Fibroblast of upper back skin (primary cell): ENCODE results near the gene C1QL2.

Source experiments
- DNase-seq: peaks from one replicate; pipeline ENCODE4 v3.0.0-alpha.2; 2013

C1QL2 gene

DNA sequence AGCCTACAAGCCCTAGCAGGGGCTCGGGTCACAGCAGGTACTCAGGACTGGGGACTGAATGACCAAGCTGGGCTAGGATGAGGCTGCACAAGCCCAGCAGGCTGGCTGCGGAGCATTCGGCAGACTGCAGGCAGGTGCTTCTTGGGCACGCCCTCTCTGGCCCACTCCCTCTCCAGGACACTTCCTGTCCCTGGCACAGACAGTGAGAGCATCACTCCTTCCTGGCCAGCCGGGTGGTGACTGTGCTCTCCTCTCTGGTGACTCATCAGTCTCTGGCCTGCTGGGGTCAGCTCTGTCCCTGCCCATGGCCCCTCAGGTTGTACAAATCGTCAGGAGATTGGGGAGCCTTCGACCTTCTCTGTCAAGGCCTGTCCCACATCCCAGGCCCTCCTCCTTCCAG is 22.5 kb downstream of the C1QL2 start:
- DNase-seq: no peak

DNA sequence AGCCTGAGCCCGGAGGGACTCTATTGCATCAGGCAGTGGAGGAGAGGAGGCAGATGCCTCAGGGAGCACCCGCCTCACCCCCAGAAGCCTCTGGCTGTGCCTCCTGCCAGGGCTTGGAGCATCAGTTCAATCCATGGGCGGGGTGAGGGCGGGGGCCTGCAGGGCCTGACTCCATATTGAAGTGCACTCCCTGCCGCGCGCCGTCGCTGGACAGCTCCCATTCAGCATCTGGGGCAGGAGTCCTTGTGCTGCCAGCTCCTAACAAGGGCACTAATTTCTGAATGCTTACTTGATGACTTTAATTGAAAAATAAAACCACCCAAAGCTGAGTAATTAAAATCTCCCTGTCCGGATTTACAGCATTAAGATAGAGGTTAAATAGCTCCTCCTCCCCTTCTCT is 23.8 kb downstream of the C1QL2 start:
- no peak for DNase-seq

DNA sequence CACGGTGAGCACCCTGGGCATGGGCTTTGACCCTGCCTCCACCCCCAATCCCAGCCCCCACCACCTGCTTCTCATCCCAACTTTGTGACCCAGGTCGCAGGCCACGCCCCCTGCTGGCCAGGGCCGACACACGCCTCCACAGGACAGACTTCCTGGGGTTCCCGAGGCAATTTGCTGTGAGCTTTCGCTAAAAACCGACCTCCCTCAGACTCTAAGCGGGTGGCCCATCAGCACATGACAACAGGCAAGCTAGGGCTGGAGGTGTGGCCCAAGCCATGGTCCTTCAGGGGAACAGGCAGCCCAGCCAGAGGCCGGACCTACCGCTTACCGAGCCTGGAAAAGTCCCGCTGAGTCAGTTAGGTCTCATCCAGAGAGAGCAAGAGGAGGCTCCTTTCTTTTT is 31.9 kb downstream of the C1QL2 start:
- peak; percentile 2 for DNase-seq

DNA sequence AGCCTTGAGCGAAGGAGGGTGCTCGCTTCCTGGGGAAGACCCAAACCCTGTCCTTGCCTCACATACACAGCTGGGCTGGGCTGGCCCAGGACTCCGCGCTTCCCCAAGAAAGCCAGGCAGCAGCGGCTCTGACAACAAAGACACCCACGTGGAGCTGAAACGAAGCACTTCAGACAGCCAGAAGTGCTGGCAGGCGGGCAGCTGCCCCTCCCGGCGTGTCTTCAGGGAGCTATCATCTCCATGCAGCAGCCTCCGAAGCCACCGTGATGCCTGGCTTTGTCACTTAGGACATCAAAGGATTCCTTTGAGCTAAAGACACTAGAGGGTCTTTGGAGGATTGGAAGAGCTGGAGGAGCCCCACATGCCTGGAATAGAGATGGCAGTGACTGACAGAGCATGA is 35.2 kb downstream of the C1QL2 start:
- DNase-seq: no peak

DNA sequence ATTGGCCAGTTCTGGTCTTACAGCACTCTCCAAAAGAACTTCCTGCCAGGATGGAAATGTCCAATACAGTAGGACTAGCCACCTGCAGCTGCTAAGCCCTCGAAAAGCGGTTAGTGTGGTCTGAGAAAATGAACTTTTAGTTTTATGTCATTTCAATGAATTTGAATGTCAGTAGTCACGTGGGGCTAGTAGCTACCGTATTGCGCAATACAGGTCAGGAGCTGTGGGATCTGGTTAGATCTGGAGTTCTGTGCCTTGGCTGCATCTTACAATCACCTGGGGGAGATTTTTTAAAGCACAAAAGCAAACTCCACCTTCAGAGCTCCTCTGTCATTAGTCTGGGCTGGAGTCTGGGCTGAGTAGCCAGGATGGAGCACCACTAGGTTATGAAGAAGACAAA is 35.9 kb downstream of the C1QL2 start:
- no peak for DNase-seq

DNA sequence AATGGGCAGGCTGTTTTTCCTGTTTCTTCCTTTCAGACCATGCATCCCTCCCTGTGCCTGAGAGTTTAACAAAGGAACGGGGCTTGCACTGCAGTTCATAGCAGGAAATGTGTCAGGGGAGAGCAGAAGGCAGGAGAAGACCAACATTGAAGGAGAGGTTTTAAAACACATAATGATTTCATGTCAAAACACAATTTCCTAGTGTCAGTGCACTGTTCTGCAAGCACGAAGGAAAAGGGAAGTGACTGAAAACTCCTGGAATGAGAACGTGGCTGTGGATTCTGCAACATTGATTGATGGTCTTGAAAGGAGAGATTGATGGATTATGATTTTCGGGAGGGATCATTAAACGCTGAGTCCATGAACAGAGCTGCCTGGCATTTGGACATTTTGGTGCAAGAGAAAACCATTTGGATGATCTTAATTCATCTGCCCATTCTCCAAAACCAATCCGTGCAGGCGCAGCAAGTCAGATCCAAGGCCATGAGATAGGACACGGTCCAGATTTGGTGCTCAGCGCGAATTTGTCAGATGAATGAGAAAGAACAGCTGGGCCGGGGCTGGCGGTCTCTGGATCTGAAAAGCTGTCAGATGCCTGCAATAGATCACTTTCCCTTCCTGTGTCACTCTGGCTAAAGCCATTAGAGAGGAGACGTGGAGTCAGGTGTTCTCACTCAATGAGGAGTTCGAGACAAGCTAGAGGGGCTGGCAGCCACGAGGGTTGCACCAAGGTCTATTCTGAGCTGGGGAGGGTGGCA is 38.4 kb downstream of the C1QL2 start:
- DNase-seq: no peak

DNA sequence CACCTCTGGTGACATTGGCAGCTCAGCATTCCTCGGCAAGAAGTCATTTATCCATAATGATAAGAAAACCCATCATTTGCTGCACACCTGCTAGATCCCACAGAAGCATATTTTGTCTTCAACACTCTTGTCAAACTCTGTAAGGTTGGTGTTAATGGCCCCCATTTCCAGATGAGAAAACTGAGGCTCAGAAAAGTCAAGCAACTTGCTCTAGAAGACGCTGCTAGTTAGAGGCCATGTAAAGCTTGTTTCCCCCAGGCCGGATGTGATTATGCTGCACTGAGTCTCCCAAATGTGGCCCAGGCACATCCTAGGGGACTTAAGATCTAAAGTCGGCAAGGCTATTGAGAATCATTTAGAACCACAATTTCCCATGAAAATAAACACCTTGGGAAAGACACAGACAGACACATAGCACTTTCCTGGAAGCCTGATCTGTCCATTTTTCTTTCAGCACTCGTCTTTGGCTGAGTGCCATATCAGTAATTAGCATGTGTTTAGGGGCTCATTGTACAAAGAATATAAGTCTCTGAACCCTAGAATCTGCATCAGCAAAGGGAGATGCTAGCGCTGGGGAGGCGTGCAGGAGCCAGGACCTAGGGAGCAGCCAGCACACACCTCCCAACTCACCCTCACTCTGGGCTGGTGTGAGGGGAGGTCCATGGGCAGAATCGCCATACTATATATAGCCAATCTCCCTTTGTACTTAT is 39.3 kb downstream of the C1QL2 start:
- no peak for DNase-seq

DNA sequence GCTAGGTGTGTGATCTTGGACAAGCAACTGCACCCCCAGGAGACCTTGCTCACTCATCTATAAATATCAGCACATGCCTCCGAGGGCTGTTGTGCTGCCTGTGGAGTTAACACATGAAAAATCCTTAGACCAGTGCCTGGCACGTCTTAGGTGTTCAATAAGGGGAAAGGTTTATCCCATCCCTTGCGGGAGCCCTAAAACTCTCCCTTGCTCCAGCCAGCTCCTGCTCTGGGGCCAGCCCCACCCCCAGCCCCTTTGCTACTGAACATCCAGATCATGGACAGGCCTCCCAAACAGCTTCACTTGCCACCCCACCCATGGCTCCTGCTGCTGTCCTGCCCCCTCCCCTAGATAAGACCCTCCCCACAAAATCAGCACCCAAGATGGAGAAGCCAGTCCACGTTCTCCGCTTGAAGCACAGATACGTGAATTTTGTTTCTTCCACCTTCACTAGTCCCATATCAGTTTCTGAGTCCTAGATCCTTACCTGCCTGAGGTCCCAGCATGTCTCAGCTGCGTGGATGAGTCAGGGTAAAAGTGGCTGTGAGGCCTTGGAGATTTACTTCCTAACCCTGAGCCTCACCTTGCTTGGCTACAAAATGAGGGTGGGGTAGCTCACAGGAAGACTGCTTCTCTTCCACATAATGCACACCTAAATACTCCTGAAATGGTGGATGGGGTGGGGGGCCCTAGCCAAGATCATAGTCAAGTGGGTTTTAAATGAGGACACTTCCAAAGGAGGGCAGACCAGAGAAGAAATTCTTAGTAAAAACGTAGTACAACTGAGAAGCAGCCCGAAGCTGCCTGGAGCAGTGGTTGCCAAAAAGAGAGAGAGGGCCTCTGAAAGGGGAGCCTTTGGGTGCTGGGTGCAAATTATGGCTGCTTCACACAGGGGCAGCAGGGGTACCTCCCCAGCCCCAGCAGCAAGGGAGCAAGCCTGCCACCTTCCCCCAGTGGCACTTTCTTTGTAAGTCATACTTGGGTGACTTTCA is 40.4 kb downstream of the C1QL2 start:
- DNase-seq: no peak

DNA sequence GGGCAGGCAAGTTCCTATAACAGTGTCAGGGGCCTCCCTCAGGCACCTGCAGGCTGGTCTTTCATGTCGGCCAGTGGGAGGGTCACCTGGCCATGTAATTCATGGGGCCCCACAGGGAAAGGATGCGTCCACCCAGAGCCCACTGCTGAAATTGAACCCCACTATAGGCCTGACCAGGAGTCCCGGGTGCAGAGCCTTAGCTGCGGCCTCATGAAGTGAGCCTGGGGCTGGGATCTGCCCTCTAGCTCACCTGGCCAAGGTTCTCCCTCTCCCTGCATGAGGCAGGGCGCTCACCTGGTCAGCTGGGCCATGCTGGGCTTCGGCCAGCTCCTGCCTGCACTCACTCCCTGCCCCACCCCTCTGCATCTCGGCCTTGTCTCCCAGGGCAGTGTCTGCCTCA is 41.1 kb downstream of the C1QL2 start:
- no peak for DNase-seq

DNA sequence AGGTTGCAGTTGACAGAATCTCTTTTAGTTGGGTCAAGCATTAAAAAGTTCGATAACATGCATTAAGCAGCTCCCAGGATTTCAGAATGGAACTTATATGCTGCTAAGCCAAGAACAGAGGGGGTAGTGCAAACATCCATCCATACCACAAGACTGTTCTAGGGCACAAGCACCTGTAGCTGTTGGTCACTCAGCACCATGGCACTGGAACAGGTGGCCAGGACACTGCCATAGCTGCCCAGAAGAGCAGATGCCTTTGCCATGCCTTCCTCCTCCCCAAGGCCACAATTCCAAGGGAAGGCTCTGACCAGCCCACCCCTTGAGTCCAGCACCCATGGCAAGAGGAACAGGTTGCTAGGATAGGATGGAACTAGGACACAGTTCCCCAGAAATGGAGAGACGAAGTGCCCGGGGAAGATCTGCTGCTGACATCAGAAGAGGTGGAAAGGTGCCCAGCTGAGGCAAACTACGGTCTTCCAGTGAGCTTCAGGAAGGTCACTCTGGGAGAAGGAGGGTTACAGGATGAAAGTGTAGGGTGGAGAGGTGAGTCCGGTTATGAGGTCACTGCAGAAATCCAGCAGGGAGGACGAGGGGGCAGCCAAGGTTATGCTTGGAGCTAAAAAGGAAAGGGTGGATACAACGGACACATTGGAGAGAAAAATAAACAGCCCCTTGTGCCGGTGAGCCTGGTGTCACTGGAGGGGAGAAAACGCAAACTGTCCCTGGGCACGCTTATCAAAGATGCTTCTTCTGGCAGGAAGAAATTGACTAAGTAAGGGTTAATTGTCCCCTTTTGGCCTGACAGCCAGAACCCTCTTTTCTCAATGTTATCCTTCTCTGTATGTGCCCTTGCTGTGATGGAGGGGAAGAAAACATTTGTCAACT is 41.9 kb downstream of the C1QL2 start:
- no peak for DNase-seq

DNA sequence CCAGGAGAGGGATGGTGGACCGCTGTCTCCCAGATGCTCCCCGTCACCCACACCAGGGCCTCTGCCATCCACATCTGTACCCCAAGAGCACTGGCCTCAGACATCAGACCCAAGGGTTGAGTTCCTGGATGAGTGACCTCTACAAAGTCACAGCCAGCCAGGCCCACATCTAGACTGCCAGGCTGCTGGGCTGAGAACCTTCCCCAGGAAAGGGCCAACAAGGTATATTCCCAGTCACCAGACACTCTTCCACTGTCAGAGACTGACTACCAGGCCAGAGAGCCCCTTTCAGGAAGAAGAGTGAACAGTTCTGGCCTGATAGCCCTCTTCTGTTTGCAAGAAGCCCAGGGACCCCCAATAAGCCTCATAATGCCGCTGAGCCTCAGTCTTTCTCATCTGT is 44.3 kb downstream of the C1QL2 start:
- no peak for DNase-seq

DNA sequence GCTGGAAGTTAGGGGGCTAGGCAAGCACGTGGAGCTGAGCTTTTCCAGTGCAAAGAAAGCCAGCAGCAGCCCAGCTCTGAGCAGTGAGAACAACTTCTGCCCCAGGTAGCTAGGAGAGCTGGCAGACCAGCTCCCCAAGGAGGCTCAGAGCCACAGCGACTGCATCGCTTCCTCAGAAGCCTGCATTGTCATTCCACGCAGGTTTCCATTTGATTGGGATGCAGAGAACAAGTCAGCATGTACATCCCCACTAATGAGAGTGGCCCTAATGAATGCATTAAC is 45.1 kb downstream of the C1QL2 start:
- DNase-seq: no peak

DNA sequence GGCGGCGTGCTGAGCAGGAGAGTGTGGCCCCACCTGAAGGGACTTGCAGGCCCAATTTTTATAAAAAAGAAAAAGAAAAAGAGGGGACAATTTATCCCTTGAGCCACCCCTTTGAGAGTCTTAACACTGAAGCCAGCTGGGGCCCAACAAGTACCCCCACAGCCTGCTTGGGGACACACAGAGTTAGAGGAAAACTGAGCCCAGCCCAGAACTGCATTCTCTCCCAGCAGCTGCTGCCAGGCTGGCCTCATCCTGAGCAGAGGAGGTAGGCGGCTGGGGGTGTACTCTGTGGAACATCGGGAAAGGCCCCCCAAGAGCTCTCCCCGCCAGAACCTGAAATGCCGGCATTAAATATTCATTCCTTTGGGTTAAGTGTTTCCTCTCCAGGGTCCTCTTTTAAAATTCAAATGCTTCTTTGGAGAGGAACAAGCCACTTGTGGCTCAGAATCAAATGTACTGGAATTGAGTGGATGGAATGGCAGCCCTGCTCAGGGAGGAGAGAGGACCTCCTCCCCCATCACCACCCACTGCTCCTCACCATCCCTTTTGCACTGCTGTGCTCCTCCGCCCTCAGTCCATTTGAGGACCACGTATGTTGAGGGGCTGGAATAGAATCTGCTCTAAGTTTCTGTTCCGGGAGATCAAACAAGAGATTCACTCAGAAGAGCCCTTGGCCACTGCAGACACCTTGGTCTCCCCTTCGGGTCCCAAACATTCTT is 45.6 kb downstream of the C1QL2 start:
- no peak for DNase-seq

DNA sequence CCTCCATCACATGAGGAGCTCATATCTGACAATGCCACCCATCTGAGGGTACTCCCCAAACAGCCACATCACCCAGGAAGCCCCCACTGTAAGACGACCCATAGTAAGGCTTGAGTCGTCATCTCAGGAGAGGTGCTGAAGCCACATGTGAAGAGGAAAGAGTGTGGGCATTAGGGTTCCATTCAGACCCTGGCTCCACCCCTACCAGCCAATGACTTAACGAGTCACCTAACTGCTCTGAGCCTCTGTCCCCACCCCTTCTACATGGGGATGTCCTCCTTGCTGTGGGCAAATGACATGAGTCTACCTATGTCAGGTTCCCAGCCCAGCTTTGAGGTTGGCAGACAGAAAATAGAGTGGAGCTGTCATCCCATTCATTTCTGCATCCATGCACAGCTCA is 46.3 kb downstream of the C1QL2 start:
- DNase-seq: no peak

DNA sequence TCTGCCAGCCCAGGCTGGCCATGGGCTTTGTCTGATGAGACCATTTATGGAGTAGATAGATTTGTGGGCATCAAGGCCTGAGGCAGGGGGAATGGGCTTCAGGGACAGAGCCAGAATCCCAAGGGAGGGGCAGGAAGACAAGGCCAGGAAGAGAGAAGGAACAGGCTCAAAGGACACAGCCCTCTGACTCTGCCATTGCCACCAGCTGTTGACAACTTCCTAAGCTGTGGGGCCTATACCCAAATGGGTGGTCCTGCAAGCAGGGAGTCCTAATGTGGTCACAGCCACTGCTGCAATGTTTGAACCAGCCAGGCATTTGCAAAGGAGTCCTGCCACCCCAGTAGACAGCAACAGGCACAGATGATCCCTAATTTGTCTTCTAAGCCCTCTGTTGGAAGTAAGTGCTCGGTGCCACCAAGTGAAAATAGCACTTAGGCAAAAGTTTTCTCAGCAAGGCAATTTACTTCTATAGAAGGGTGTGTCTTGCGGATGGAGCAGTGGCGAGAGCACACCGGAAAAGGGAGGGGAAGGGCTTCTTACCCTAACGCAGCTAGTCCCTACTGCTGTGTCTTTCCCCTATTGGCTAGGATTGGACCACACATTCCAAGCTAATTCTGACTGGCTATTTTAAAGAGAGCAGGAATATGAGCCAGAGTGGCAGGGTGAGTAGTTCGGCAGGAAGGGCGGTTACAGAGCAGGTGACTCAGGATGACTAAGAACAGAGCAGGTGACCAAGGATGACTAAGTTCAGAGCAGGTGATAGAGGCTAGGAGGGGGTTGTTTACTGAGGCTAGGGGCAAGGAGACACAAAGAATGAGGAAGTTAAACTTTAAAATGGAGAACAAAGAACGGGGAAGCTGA is 47.2 kb downstream of the C1QL2 start:
- DNase-seq: no peak

DNA sequence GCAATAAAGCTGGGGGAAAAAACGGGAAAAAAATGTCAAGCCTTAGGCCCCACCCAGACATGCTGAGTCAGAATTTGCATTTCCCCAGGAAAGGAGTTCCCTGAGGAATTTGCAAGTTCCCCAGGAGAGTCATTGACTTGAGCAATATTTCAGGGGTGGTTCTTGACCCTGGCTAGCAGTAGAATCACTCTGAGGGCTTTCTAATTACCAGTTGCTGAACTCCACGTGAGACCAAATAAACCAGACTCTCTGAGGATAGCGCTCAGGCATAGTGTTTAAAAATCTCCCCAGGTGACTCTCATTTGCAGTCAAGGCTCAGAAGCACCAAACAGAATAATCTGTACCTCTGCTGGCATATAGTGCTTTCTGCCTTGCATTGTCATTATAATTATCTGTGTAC is 48.7 kb downstream of the C1QL2 start:
- no peak for DNase-seq

DNA sequence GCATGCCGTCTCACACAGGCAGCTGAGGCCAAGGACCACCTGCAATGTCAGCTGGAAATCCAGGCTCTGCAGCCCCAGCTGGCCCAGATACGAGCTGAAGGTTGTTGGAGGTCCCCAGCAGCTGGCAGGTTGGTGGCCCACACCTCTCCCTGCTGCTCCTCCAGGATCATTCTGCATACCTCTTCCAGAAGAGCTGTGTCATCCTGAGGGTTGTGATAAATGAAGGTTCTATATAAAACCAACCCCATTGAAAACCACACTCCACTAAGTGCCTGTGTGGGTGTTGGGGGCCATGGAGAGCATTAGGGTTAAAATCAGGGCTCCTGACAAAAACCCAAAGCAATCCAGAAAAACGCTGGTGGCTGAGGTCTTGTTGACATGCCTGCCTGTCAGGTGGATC is 50.4 kb downstream of the C1QL2 start:
- no peak for DNase-seq

DNA sequence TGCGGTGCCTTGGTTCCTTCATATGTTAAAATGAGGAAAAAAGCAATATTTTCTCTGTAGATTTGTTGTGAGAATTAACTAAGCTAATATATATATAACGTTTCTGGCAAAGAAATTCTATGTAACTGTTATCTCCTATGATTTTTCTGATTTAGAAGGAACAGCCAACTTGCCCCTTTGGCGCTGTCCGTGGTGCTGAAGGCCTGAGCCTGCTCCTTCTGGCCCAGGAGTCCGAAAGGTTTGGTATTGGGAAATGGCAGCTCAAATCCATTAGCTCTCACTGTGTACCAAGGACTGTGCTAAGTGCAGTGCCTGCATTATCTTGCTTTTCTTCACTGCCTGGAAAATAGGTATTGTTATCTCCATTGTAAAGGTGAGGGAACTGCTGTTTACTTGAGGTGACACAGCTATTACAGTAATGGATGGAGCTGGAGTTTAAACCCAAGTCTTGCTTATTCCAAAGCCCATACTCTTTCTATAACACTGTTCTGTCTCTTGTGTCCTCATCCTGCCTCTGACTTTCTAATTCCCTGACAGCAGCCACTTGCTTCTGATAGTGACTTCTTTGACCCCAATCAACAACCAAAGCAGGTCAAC is 52.2 kb downstream of the C1QL2 start:
- peak; percentile 35 for DNase-seq
